HG03045 (cell line): ENCODE results near the gene TUBGCP5.
"Not testable (repeated sequence)": the region's sequence is repeated elsewhere in the genome, so short reads cannot be mapped to it uniquely, and the experiment has no call there.

Experiments
- ATAC-seq: cut with Tn5 transposase; IDR thresholded peaks from one replicate; pipeline ENCODE4 v1.9.1; 2021; ENCODE audit warnings: mild to moderate bottlenecking, moderate library complexity; ENCODE audit not compliant: unreplicated experiment

Gene TUBGCP5

GRCh38 chr15:23039143-23039916, at the start of gene TUBGCP5:
Gene TUBGCP5 (minus strand): TSS chr15:23039569. CDS start chr15:23039543, 26 bp downstream.
- peak; percentile 93 for ATAC-seq

DNA sequence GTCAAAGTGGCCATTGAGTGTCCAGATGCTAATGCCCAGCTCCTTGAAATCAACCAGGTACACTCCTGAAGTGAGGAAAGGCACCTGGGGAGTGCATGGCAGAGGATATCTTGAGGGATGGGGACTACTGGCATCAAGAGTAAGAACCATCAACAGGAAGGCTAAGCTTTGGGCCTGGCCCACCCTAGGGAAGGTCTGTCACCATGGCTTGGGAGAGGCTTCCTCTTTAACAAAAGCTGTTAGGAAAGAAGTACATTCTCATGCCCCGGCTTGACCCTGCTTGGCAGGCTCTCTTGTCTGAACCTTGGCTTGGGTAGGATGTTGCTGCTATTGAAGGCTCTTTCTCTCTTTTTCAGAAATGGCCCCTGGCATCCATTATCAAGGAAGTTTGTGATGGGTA, 43.7 kb upstream of the TUBGCP5 start:
- no peak for ATAC-seq

GRCh38 chr15:23081996-23082737, 42.8 kb upstream of the TUBGCP5 start:
- not testable (repeated sequence) for ATAC-seq

DNA sequence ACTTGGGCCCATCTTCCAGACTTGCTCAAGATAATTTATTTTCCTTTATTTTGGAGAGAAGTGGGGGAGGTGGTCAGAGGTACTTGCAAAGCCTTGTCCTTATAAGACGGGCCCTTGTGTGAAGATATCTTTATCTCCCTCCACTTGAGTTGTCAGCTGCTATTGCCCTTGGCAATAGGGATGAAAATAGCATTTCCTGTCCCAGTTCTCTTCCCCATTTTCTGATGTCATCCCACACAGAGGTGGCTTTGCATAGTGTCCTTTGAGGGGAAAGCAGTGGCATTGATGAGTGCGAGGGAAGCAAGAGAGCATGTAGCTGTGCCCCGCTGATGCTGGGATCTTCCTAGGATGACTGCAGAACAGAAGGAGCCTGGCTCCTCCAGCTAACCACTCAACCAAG, 41.9 kb upstream of the TUBGCP5 start:
- no peak for ATAC-seq

DNA sequence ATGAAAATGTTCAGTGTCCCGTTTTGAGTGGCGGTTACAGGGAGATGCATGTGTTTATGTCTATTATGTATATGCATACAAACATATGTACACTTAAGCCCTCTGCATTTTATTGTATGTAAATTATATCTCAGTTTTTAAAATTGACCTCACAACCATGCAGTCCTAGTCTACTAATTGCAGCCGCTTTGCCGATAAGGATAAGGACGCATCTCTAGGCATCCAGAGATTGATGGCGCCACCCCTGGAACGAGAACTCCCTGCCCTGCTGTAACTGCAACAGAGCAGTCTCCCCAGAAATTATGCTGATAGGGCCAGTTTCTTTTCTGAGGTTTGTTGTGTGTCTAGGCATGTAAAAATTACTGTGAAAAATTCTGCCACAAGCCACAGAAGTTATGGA, 40.4 kb upstream of the TUBGCP5 start:
- no peak for ATAC-seq

GRCh38 chr15:23075927-23076326, 36.6 kb upstream of the TUBGCP5 start:
- ATAC-seq: no peak

DNA sequence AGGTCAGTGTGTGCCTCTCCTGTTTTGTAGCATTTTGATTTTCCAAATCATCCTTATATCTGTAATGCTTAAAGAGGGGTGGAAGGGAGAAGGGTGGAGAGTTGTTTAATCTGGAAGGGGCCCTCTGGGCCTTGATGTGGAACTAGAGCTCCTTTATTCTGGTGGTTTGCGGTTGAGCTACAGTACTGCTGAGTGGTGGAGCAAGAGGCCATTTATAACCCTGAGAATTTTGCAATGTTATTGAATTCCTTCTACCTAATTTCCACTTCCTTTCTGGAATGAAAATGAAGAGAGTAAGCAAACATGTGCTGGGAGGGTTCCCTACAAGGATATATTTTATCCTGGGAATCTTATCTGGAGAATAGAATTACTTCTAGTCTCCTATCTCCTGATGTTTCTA, 35.3 kb upstream of the TUBGCP5 start:
- no peak for ATAC-seq

DNA sequence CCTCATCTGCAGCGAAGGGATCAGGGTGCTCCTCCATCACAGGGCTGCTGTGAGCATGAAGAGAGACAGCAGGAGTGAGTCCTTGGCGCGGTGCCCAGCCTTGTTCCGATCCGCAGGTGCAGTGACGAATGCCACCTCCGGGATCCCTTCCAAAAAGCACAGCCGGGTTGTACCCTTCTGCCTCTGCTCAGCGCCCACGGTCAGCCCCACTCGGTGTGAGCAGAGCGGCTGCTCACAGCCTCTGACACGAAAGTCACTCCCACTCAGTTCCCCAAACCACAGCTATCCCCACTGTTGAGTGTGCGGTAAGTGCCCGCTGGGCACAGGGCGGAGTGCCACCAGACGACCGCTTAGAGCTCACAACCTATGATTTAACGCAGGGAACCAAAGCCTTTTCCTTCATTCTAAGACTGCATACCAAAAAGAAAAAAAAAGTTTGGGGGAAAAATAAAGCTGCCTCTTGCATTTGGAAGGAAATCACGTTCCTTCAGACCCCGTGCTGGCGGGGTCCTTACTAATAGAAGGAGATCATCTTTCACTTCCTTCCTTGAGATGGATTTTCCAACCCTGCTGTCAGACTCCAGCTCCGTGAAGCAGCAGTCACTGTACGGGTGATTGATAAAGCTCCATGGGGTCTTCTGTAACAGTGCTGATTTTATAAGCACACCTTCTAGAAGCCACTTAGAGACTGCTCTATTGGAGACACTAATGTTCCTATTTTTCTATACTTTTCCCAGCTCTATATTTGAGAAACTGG, 34.7 kb upstream of the TUBGCP5 start:
- ATAC-seq: no peak

GRCh38 chr15:23072633-23073032, 33.3 kb upstream of the TUBGCP5 start:
- ATAC-seq: no peak

- no peak for ATAC-seq
Measured at GRCh38 chr15:23069496-23070166, 30.3 kb upstream of the TUBGCP5 start.

DNA sequence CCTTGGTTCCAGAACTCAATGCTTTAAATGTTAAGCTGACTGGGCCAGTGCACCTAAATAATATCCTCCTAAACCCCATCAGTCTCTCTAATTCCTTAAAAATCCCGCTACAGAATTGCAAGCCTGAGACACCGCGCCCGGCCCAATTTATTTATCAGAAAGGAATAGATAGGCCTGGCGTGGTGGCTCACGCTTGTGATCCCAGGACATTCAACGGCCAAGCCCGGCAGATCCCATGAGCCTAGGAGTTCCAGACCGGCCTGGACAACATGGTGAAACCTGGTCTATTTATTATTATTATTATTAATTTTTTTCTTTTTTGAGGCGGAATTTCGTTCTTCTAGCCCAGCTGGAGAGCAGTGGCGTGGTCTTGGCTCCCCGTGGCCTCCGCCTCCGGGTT, 28.0 kb upstream of the TUBGCP5 start:
- no peak for ATAC-seq

DNA sequence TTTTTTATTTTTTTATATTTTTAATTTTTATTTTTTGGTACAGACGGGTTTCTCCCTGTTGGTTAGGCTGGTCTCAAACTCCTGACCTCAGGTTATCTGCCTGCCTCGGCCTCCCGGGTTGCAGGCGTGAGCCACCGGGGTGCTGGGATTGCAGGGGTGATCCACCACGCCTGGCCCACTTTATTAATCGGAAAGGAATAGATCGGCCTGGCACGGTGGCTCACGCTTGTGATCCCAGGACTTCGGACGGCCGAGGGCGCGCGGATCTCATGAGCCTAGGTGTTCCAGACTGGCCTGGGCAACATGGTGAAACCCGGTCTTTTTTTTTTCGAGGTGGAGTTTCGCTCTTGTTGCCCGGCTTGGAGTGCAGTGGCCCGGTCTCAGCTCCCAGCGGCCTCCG, 26.5 kb upstream of the TUBGCP5 start:
- no peak for ATAC-seq

GRCh38 chr15:23064156-23064555, 24.8 kb upstream of the TUBGCP5 start:
- no peak for ATAC-seq

GRCh38 chr15:23057707-23058106, 18.3 kb upstream of the TUBGCP5 start:
- no peak for ATAC-seq

- no peak for ATAC-seq
Measured at GRCh38 chr15:23055316-23055715, 15.9 kb upstream of the TUBGCP5 start.

DNA sequence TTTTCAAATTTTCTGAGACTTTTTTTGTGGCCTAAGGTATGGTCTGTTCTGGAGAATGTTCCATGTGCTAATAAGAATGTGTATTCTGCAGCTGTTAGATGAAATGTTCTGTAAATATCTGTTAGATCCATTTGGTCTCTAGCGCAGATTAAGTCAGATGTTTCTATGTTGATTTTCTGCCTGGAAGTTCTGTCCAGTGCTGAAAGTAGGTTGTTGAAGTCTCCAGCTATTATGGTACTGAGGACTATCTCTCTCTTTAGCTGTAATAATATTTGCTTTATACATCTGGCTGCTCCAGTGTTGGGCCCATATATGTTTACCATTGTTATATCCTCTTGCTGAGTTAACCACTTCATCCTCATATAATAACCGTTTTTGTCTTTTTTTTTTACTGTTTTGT, 13.2 kb upstream of the TUBGCP5 start:
- no peak for ATAC-seq

DNA sequence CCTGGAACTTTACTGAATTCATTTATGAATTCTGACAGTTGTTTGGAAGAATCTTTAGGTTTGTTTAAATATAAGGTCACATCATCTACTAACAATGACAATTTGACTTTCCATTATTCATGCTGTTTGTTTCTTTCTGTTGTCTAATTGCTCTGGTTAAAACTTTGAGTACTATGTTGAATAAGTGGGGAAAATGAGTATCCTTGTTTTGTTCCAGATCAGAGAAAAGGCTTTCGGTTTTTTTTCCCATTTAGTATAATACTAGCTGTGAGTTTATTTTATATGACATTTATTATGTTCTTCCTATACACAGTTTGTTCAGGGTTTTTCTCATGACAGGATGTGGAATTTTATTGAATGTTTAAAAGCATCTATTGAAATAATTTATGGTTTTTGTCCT, 11.3 kb upstream of the TUBGCP5 start:
- ATAC-seq: no peak

- ATAC-seq: no peak
Measured at GRCh38 chr15:23049984-23050628, 10.7 kb upstream of the TUBGCP5 start.

DNA sequence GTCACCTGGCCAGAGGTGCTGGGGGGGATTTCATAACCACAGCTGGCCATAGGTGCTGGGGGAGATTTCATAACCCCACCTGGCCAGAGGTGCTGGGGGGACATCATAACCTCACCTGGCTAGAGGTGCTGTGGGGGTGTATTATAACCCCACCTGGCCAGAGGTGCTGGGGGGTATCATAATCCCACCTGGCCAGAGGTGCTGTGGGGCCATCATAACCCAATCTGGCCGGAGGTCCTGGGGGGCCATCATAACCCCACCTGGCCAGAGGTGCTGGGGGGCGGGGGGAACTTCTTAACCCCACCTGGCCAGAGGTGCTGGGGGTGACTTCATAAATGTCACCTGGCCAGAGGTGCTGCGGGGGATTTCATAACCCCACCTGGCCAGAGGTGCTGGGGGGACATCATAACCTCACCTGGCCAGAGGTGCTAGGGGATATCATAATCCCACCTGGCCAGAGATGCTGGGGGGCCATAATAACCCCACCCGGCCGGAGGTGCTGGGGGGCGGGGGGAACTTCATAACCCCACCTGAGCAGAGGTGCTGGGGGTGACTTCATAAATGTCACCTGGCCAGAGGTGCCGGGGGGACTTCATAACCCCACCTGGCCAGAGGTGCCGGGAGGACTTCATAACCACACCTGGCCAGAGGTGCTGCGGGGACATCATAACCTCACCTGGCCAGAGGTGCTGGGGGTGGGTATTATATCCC, 9.4 kb upstream of the TUBGCP5 start:
- not testable (repeated sequence) for ATAC-seq

- ATAC-seq: not testable (repeated sequence)
Measured at GRCh38 chr15:23043987-23044386, 4.6 kb upstream of the TUBGCP5 start.
